Measurements from ENCODE around the gene SEMA6A. TPM values are rescaled to one million over a fixed set of nuclear protein-coding genes. Genes with fewer than 3 reads are reported as not detected.
A peak's percentile ranks its signal among the peaks of the same experiment; 100 is the strongest.

SEMA6A gene
- total and polyA plus RNA-seq, 7 donors: 4.9 to 55.7 (median 25.0) TPM

DNA sequence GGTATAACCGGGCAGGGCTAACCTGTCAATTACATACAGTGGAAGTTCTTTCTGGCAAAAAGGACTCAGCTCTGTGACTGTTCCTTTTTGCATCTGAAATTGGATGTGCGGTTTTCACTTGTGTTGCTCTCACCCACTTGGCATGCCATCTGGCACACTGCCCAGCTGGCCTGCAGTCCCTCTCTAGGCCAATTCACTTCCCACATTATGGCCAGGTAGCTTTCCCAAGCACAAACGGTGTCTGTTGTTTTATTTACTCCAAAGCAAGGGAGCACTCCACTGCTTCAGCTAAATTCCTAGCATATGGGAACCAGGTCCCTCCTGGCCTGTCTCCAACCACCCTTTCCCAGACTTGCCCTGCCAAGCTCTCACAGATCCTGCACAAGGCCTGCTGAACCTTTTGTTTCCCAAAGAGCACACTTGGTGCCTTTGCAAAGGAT is 132.5 kb downstream of the SEMA6A start:
- intact Hi-C loops (cut with DNase I): loop anchor here (5.0 kb wide), 1 partner anchor 130 kb away; the partner anchor contains the start of gene SEMA6A
- no peaks in the 10 kb centered on the region for H3K27me3 ChIP-seq
- H3K9me3 ChIP-seq: no peaks in the 10 kb centered on the region
- H3K36me3 ChIP-seq: peaks cover 6 to 29% (median 10%) of the 10 kb centered on the region in 4 donors
- 32 to 71% methylated on average over 3 of the region's 3 CpGs for WGBS, 2 donors
- H3K4me1 ChIP-seq: peaks cover 0 to 20% (median 14%) of the 10 kb centered on the region in 4 donors
- TF ChIP-seq POLR2A (IDR thresholded peaks at IDR 0.05): no peak
- TF ChIP-seq POLR2AphosphoS5 (IDR thresholded peaks at IDR 0.05): peak in 2 of 4 donors; percentile 23 to 39
- H3K27ac ChIP-seq: no peak overlapping the region
- no peak for DNase-seq
- no peak overlapping the region for H3K4me3 ChIP-seq

DNA sequence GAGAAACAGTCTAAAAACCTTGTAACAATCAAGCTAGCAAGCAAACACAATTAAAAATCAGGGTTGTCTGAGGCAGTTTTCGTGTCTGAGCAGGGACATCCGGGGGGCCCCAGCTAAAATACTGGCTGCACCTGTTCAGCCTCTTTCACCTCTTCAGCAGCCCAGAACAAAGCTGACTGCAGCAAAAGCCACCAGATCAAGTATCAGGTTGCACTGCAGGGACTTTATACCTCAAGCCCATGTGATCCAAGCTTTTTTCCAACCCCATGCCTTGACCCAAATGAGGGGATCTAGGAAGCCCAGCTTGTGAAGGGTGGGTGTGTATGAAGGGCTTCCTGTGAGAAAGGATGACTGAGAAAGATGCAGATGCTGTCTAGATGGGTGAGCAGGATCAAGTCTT is 133.4 kb downstream of the SEMA6A start:
- TF ChIP-seq EP300 (IDR thresholded peaks at IDR 0.05) (no peak), POLR2A (IDR thresholded peaks at IDR 0.05) (no peak), POLR2AphosphoS5 (IDR thresholded peaks at IDR 0.05) (no peak)
- TF ChIP-seq, protein P1, sequence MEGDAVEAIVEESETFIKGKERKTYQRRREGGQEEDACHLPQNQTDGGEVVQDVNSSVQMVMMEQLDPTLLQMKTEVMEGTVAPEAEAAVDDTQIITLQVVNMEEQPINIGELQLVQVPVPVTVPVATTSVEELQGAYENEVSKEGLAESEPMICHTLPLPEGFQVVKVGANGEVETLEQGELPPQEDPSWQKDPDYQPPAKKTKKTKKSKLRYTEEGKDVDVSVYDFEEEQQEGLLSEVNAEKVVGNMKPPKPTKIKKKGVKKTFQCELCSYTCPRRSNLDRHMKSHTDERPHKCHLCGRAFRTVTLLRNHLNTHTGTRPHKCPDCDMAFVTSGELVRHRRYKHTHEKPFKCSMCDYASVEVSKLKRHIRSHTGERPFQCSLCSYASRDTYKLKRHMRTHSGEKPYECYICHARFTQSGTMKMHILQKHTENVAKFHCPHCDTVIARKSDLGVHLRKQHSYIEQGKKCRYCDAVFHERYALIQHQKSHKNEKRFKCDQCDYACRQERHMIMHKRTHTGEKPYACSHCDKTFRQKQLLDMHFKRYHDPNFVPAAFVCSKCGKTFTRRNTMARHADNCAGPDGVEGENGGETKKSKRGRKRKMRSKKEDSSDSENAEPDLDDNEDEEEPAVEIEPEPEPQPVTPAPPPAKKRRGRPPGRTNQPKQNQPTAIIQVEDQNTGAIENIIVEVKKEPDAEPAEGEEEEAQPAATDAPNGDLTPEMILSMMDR (IDR thresholded peaks at IDR 0.05): no peak
- intact Hi-C loops (cut with DNase I): loop anchor here (5.0 kb wide), 1 partner anchor 131 kb away; the partner anchor contains the start of gene SEMA6A
- Histone ChIP-seq H3K27ac (no peak overlapping the region), H3K27me3 (no peaks in the 10 kb centered on the region), H3K36me3 (peaks cover 0 to 20% (median 1%) of the 10 kb centered on the region in 4 donors), H3K9me3 (no peaks in the 10 kb centered on the region), H3K4me1 (peaks cover 0 to 20% (median 14%) of the 10 kb centered on the region in 4 donors), H3K4me3 (no peak overlapping the region)
- DNase-seq: no peak
- 50 to 76% methylated on average over 2 of the region's 2 CpGs for WGBS, 2 donors

DNA sequence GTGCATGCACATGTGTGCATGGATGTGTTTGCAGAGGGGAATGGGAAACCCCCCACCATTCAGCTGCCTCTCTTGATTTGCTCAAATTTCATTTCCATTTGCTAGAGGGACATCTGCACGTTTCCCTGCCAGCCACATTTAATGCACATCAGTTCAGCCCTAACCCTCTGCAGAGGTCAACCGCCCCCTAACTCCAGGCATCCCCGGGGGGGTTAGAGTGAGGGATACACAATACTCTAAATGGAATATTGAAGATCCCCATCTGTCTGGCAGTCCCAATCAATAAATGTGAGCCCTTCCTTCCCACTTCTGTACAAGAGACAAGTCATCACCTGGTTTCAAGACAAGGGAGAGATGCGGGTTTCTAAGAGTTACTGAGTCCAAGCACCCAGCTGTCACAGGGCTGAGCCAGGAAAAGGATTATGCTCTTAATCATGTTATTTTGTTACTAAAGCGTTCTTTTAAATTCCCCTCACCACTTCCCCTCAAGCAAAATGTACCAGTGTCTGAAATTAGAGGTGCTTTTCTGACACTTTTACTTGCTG is 134.1 kb downstream of the SEMA6A start:
- Histone ChIP-seq H3K27ac (no peak overlapping the region), H3K27me3 (no peaks in the 10 kb centered on the region), H3K36me3 (peaks cover 0 to 15% (median 0%) of the 10 kb centered on the region in 4 donors), H3K4me3 (no peak overlapping the region), H3K9me3 (no peaks in the 10 kb centered on the region), H3K4me1 (peaks cover 0 to 20% (median 14%) of the 10 kb centered on the region in 4 donors)
- intact Hi-C loops (cut with DNase I): loop anchor here (5.0 kb wide), 1 partner anchor 132 kb away; the partner anchor contains the start of gene SEMA6A
- TF ChIP-seq EP300 (IDR thresholded peaks at IDR 0.05) (no peak), POLR2AphosphoS5 (IDR thresholded peaks at IDR 0.05) (no peak), POLR2A (IDR thresholded peaks at IDR 0.05) (no peak)
- TF ChIP-seq, protein P1 (IDR thresholded peaks at IDR 0.05): no peak
- no peak for DNase-seq
- WGBS, 2 donors: 76 to 85% methylated on average over 5 of the region's 5 CpGs

DNA sequence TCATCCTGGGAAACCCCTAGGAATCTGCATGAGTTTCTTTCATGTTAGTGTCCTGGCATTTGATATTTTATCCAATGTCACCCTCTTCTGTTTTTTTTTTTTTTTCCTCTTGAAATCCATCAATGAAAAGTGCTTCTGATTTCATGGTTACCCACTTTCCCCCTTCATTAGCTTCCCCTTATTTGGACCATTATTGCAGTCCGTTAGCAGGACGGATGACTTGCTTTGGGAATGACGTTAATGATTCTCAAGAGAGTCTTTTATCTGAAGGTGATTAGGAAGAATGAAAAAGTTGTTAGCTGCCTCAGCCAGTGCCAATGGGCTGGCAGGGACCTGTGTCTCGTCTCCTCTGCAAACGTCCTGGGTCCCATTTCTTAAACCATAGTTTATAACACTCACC is 134.7 kb downstream of the SEMA6A start:
- WGBS, 2 donors: 73 to 90% methylated on average over 5 of the region's 5 CpGs
- no peak overlapping the region for H3K27ac ChIP-seq

DNA sequence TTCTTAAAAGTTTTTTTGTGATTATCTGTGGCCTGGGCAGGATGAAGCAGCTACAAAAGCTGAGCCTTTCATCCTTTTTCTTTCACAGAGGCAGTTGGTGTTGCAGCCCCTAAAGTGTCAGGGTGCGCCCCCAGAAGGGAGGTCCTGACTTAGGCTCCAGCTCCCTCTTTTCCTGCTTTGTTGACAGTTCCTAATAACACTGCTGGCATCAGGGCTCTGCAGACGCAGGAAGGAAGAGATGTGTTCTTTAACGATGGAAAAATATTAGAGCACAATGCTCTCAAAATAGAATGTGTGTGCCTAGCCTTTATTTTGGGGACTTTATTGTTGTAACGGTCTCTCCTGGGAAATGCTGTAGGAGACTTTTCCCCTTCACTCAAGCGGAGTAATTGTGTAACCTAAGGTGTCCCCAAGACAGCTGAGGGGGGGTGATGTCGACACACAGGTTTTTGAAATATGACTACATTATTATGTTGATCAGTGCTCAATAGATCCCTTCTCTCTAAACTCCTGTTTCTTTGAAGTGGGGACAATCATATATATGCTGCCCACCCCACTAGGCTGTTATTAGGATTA is 135.6 kb downstream of the SEMA6A start:
- peaks cover 0 to 20% (median 14%) of the 10 kb centered on the region in 4 donors for H3K4me1 ChIP-seq
- 57 to 82% methylated on average over 6 of the region's 6 CpGs for WGBS, 2 donors
- H3K9me3 ChIP-seq: no peaks in the 10 kb centered on the region
- H3K4me3 ChIP-seq: no peak overlapping the region
- H3K27me3 ChIP-seq: no peaks in the 10 kb centered on the region
- H3K36me3 ChIP-seq: no peaks in the 10 kb centered on the region
- DNase-seq: no peak
- TF ChIP-seq EP300 (IDR thresholded peaks at IDR 0.05) (no peak), POLR2AphosphoS5 (IDR thresholded peaks at IDR 0.05) (no peak), POLR2A (IDR thresholded peaks at IDR 0.05) (no peak)
- TF ChIP-seq, protein P1 (IDR thresholded peaks at IDR 0.05): no peak
- intact Hi-C loops (cut with DNase I): no loop called here
- H3K27ac ChIP-seq: no peak overlapping the region

More for the DNA sequence above, 134.7 kb downstream of the SEMA6A start:
- H3K9me3 ChIP-seq: no peaks in the 10 kb centered on the region
- intact Hi-C loops (cut with DNase I): loop anchor here (5.0 kb wide), 1 partner anchor 132 kb away; the partner anchor contains the start of gene SEMA6A
- H3K4me1 ChIP-seq: peaks cover 0 to 20% (median 14%) of the 10 kb centered on the region in 4 donors
- no peak for DNase-seq
- H3K27me3 ChIP-seq: no peaks in the 10 kb centered on the region
- TF ChIP-seq, protein P1 (IDR thresholded peaks at IDR 0.05): no peak
- no peak for TF ChIP-seq POLR2A (IDR thresholded peaks at IDR 0.05)
- TF ChIP-seq EP300 (IDR thresholded peaks at IDR 0.05): no peak
- no peak for TF ChIP-seq POLR2AphosphoS5 (IDR thresholded peaks at IDR 0.05)
- H3K4me3 ChIP-seq: no peak overlapping the region
- H3K36me3 ChIP-seq: peaks cover 0 to 8% (median 0%) of the 10 kb centered on the region in 4 donors

Data from sigmoid colon (tissue), 7 donors.